ENCODE data around the gene MUCL1.

GRCh38 chr12:54829511-54829910, 24.8 kb upstream of the MUCL1 start:
- TF ChIP-seq EZH2phosphoT487 (IDR thresholded peaks at IDR 0.05; ENCODE audit: borderline replicate concordance, low read length) (no peak), CTCF (IDR thresholded peaks at IDR 0.05; ENCODE audit: low read depth, low read length, poor library complexity, severe bottlenecking) (no peak)

Measured in DOHH2 (cell line).